H9 (cell line): Measurements from ENCODE around the gene ANTXR2. TPM values are rescaled to one million over a fixed set of nuclear protein-coding genes. Genes with fewer than 3 reads are reported as not detected.
A peak's percentile ranks its signal among the peaks of the same experiment; 100 is the strongest.

Experiments
- DNase-seq: peaks from one replicate; pipeline ENCODE4 v3.0.0-alpha.2; 2017
- H2AFZ ChIP-seq: one replicate; pipeline ENCODE4 v1.6.1; 2013; ENCODE audit warnings: mild to moderate bottlenecking, low read length, control low read depth, moderate library complexity
- H2AK5ac ChIP-seq: 2 replicates; pipeline ENCODE4 v1.6.1; 2013; ENCODE audit warnings: low read length, control low read depth, mixed read lengths; ENCODE audit not compliant: insufficient read length
- H2BK120ac ChIP-seq: one replicate; pipeline ENCODE4 v1.6.1; 2013; ENCODE audit warnings: low read depth, mild to moderate bottlenecking, low read length, control low read depth, inconsistent platforms; ENCODE audit not compliant: poor library complexity, severe bottlenecking
- H2BK12ac ChIP-seq: 2 replicates; pipeline ENCODE4 v1.6.1; 2013; ENCODE audit warnings: low read length, control low read depth, mixed read lengths, low read depth; ENCODE audit not compliant: insufficient read length
- H2BK15ac ChIP-seq: 2 replicates; pipeline ENCODE4 v1.6.1; 2013; ENCODE audit warnings: low read depth, low read length, control low read depth
- H2BK20ac ChIP-seq: one replicate; pipeline ENCODE4 v1.6.1; 2013; ENCODE audit warnings: low read depth, mild to moderate bottlenecking, low read length, control low read depth, inconsistent platforms; ENCODE audit not compliant: poor library complexity, severe bottlenecking
- H2BK5ac ChIP-seq: 2 replicates; pipeline ENCODE4 v1.6.1; 2013; ENCODE audit warnings: low read length, control low read depth, mixed read lengths; ENCODE audit not compliant: insufficient read length
- H3K14ac ChIP-seq: 2 replicates; pipeline ENCODE4 v1.6.1; 2013; ENCODE audit warnings: low read length, control low read depth; ENCODE audit not compliant: insufficient read depth
- H3K18ac ChIP-seq: 2 replicates; pipeline ENCODE4 v1.6.1; 2013; ENCODE audit warnings: low read depth, mild to moderate bottlenecking, mixed read lengths, low read length, control low read depth; ENCODE audit not compliant: insufficient read length
- H3K23ac ChIP-seq: 2 replicates; pipeline ENCODE4 v1.6.1; 2013; ENCODE audit warnings: low read length, control low read depth, mixed read lengths, low read depth; ENCODE audit not compliant: insufficient read length
- H3K23me2 ChIP-seq: 2 replicates; pipeline ENCODE4 v1.6.1; 2013; ENCODE audit warnings: low read depth, mild to moderate bottlenecking, mixed read lengths, low read length, control low read depth; ENCODE audit not compliant: insufficient read length, poor library complexity, severe bottlenecking
- H3K27ac ChIP-seq: 2 replicates; pipeline ENCODE4 v1.5.1; 2013; ENCODE audit warnings: low read length, control low read depth, mixed read lengths, low read depth; ENCODE audit not compliant: insufficient read length
- H3K27me3 ChIP-seq: 2 replicates; pipeline ENCODE4 v1.6.1; 2013; ENCODE audit warnings: low read length, control low read depth, inconsistent platforms; ENCODE audit not compliant: insufficient read depth
- H3K4ac ChIP-seq: 2 replicates; pipeline ENCODE4 v1.6.1; 2013; ENCODE audit warnings: low read depth, mild to moderate bottlenecking, control low read depth, inconsistent platforms, low read length, moderate library complexity
- H3K4me1 ChIP-seq: 2 replicates; pipeline ENCODE4 v1.6.1; 2013; ENCODE audit warnings: low read length, control low read depth, inconsistent platforms; ENCODE audit not compliant: insufficient read depth
- H3K4me2 ChIP-seq: 2 replicates; pipeline ENCODE4 v1.6.1; 2013; ENCODE audit warnings: low read length, control low read depth, mixed read lengths; ENCODE audit not compliant: insufficient read length, insufficient read depth
- H3K56ac ChIP-seq: 2 replicates; pipeline ENCODE4 v1.6.1; 2013; ENCODE audit warnings: low read depth, mild to moderate bottlenecking, mixed read lengths, low read length, control low read depth; ENCODE audit not compliant: insufficient read length
- H3K79me1 ChIP-seq: 2 replicates; pipeline ENCODE4 v1.6.1; 2013; ENCODE audit warnings: low read depth, mild to moderate bottlenecking, moderate library complexity, low read length, control low read depth, inconsistent platforms; ENCODE audit not compliant: insufficient read depth, poor library complexity, severe bottlenecking
- H3K79me2 ChIP-seq: 2 replicates; pipeline ENCODE4 v1.6.1; 2013; ENCODE audit warnings: low read length, control low read depth, inconsistent platforms; ENCODE audit not compliant: insufficient read depth
- H3K9ac ChIP-seq: 2 replicates; pipeline ENCODE4 v1.6.1; 2013; ENCODE audit warnings: low read length, control low read depth, mixed read lengths; ENCODE audit not compliant: insufficient read length; ENCODE audit errors: extremely low read depth
- H3K9me3 ChIP-seq: one replicate; pipeline ENCODE4 v1.6.1; 2013; ENCODE audit warnings: low read depth, low read length, inconsistent platforms; ENCODE audit not compliant: control insufficient read depth
- H3T11ph ChIP-seq: one replicate; pipeline ENCODE4 v1.6.1; 2013; ENCODE audit warnings: mild to moderate bottlenecking, low read length, control low read depth, inconsistent platforms
- H4K20me1 ChIP-seq: one replicate; pipeline ENCODE4 v1.6.1; 2013; ENCODE audit not compliant: control insufficient read depth, insufficient read length, insufficient read depth
- H4K5ac ChIP-seq: 2 replicates; pipeline ENCODE4 v1.6.1; 2013; ENCODE audit warnings: low read depth, mild to moderate bottlenecking, mixed read lengths, low read length, control low read depth; ENCODE audit not compliant: insufficient read length
- H4K8ac ChIP-seq: replicated peaks from 2 replicates; pipeline ENCODE4 v1.6.1; 2013; ENCODE audit warnings: low read length, control low read depth, mixed read lengths, low read depth; ENCODE audit not compliant: insufficient read length
- H4K91ac ChIP-seq: 2 replicates; pipeline ENCODE4 v1.6.1; 2013; ENCODE audit warnings: low read depth, mild to moderate bottlenecking, moderate library complexity, mixed read lengths, low read length, control low read depth; ENCODE audit not compliant: insufficient read length
- H3K27ac Mint-ChIP-seq, 3 experiments: 2 replicates in 2 of 3; 3 replicates in 1 of 3; pipeline ENCODE4 v1.8.0; 2020 to 2021; ENCODE audit warnings: mixed read lengths in 3 of 3, mild to moderate bottlenecking in 1 of 3, moderate library complexity in 1 of 3
- H3K27me3 Mint-ChIP-seq: 2 replicates; pipeline ENCODE4 v1.8.0; 2021; ENCODE audit warnings: low read depth, mild to moderate bottlenecking, moderate library complexity, mixed read lengths
- H3K36me3 Mint-ChIP-seq, 3 experiments: 2 replicates in 2 of 3; 3 replicates in 1 of 3; pipeline ENCODE4 v1.8.0; 2020 to 2021; ENCODE audit warnings: low read depth in 3 of 3, mixed read lengths in 3 of 3; ENCODE audit not compliant: insufficient read depth in 1 of 3
- H3K4me1 Mint-ChIP-seq, 2 experiments: 2 replicates each; pipeline ENCODE4 v1.8.0; 2020; ENCODE audit warnings: mixed read lengths in 2 of 2
- H3K4me3 Mint-ChIP-seq, 2 experiments: 2 replicates in 1 of 2; 3 replicates in 1 of 2; pipeline ENCODE4 v1.8.0; 2020 to 2021; ENCODE audit warnings: mild to moderate bottlenecking in 2 of 2, mixed read lengths in 2 of 2, moderate library complexity in 1 of 2
- H3K9me3 Mint-ChIP-seq, 2 experiments: 2 replicates in 1 of 2; 3 replicates in 1 of 2; pipeline ENCODE4 v1.8.0; 2020; ENCODE audit warnings: mild to moderate bottlenecking in 2 of 2, mixed read lengths in 2 of 2, moderate library complexity in 1 of 2
- WGBS: extraction: QIAGEN DNeasy Blood & Tissue Kit; methylation state at CpG from one replicate; pipeline ENCODE4 v1.1.7; 2013; ENCODE audit warnings: missing lambda C conversion rate, low lambda C conversion rate, mixed read lengths; ENCODE audit not compliant: insufficient read length; ENCODE audit errors: extremely low coverage; 5-methylcytosine and 5-hydroxymethylcytosine counted together
- total RNA-seq: library from RNA; stranded (reverse); gene quantifications from 2 replicates; pipeline ENCODE4 v1.2.1, GENCODE V29; 2021
- TF ChIP-seq, protein P1 (sequence below): fragments of 200-600 bp; sonication (generic); conservative IDR thresholded peaks from 3 replicates; pipeline ENCODE4 v1.8.0; 2021; ENCODE audit warnings: antibody characterized with exemption, mild to moderate bottlenecking

ANTXR2 gene
- total RNA-seq, 1 experiment from 2014 or later = 4.7 TPM

DNA sequence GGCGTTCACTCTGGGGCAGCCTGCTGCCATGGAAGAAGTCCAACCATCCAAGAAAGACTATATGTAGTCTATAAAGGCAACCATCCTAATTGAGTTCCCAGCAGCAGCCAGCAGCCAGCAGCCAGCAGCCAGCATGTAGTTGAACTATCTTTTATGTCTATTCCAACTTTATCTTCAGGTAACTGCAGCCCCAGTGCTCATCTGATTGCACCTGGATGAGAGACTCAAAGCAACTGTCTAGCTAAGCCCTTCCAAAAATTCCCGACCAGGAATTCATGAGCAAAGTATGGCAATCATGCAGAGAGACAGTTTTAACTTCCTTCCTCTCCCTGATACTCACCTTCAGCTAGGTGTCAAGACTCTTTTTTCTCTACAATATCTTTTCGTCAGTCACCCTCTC lies 216.8 kb downstream of the ANTXR2 start:
- no peaks in the 10 kb centered on the region for H3K27me3 Mint-ChIP-seq

More for the DNA sequence above, 216.8 kb downstream of the ANTXR2 start:
- no peak overlapping the region for H2BK12ac ChIP-seq
- no peak overlapping the region for H2AFZ ChIP-seq
- no peaks in the 10 kb centered on the region for H3K23me2 ChIP-seq
- H3K9me3 ChIP-seq = no peaks in the 10 kb centered on the region
- DNase-seq = no peak
- Mint-ChIP-seq H3K36me3 (no peaks in the 10 kb centered on the region), H3K27ac (peak overlapping the region in 1 of 3 experiments; percentile 81; a peak in 1 of 7 replicates), H3K4me3 (no peak overlapping the region), H3K4me1 (peaks cover 2 to 5% of the 10 kb centered on the region in 2 experiments; a peak in 3 of 4 replicates), H3K9me3 (no peaks in the 10 kb centered on the region)
- no peaks in the 10 kb centered on the region for H4K20me1 ChIP-seq
- H2BK5ac ChIP-seq = no peak overlapping the region
- no peak overlapping the region for H2AK5ac ChIP-seq
- no peak overlapping the region for H4K91ac ChIP-seq
- WGBS = no CpG with 5 or more reads among the region's 3 CpGs
- H4K8ac ChIP-seq = no peak overlapping the region
- no peak overlapping the region for H3K27ac ChIP-seq
- no peak overlapping the region for H3K14ac ChIP-seq
- no peaks in the 10 kb centered on the region for H3K4me1 ChIP-seq
- H3K79me2 ChIP-seq = no peaks in the 10 kb centered on the region
- no peak overlapping the region for H2BK15ac ChIP-seq
- no peak overlapping the region for H4K5ac ChIP-seq
- no peak overlapping the region for H3K4ac ChIP-seq
- H3K79me1 ChIP-seq = no peaks in the 10 kb centered on the region
- H3K27me3 ChIP-seq = no peaks in the 10 kb centered on the region
- H3T11ph ChIP-seq = no peak overlapping the region
- H3K23ac ChIP-seq = no peak overlapping the region
- H2BK120ac ChIP-seq = no peak overlapping the region
- H3K18ac ChIP-seq = no peak overlapping the region
- TF ChIP-seq, protein P1, sequence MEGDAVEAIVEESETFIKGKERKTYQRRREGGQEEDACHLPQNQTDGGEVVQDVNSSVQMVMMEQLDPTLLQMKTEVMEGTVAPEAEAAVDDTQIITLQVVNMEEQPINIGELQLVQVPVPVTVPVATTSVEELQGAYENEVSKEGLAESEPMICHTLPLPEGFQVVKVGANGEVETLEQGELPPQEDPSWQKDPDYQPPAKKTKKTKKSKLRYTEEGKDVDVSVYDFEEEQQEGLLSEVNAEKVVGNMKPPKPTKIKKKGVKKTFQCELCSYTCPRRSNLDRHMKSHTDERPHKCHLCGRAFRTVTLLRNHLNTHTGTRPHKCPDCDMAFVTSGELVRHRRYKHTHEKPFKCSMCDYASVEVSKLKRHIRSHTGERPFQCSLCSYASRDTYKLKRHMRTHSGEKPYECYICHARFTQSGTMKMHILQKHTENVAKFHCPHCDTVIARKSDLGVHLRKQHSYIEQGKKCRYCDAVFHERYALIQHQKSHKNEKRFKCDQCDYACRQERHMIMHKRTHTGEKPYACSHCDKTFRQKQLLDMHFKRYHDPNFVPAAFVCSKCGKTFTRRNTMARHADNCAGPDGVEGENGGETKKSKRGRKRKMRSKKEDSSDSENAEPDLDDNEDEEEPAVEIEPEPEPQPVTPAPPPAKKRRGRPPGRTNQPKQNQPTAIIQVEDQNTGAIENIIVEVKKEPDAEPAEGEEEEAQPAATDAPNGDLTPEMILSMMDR = no peak
- no peak overlapping the region for H2BK20ac ChIP-seq
- H3K9ac ChIP-seq = no peak overlapping the region
- H3K56ac ChIP-seq = no peak overlapping the region
- no peak overlapping the region for H3K4me2 ChIP-seq
